H1 (cell line): Measurements from ENCODE around the gene KRT34. TPM values are rescaled to one million over a fixed set of nuclear protein-coding genes. Genes with fewer than 3 reads are reported as not detected.

Source experiments
- ATF2 ChIP-seq: IDR thresholded peaks from 2 replicates; pipeline ENCODE4 v1.6.1; 2012; ENCODE audit warnings: low read length, inconsistent platforms
- ATF3 ChIP-seq: IDR thresholded peaks from 2 replicates; pipeline ENCODE4 v1.6.1; 2011; ENCODE audit warnings: low read depth, mild to moderate bottlenecking, low read length; ENCODE audit not compliant: insufficient read depth
- CEBPB ChIP-seq: IDR thresholded peaks from 2 replicates; pipeline ENCODE4 v1.6.1; 2012; ENCODE audit warnings: low read depth, low read length
- CHD7 ChIP-seq: fragments of 300-600 bp; sonication (generic); IDR thresholded peaks from 2 replicates; pipeline ENCODE4 v1.7.1; 2012; ENCODE audit warnings: low read length, moderate library complexity, mild to moderate bottlenecking, inconsistent platforms; ENCODE audit not compliant: insufficient replicate concordance
- GABPA ChIP-seq: IDR thresholded peaks from 2 replicates; pipeline ENCODE4 v1.6.1; 2011; ENCODE audit warnings: mild to moderate bottlenecking, low read length, moderate library complexity, borderline replicate concordance; ENCODE audit not compliant: insufficient read depth
- HDAC6 ChIP-seq: IDR thresholded peaks from one replicate; pipeline ENCODE4 v1.7.1; 2012; ENCODE audit warnings: low read depth, mild to moderate bottlenecking, inconsistent platforms, low read length, moderate library complexity
- SIX5 ChIP-seq: IDR thresholded peaks from 2 replicates; pipeline ENCODE4 v1.6.1; 2011; ENCODE audit warnings: mild to moderate bottlenecking, low read depth, low read length
- SRF ChIP-seq: IDR thresholded peaks from 2 replicates; pipeline ENCODE4 v1.6.1; 2011; ENCODE audit warnings: mild to moderate bottlenecking, low read depth, low read length, moderate library complexity
- SUZ12 ChIP-seq: fragments of 200-600 bp; sonication (generic); IDR thresholded peaks from 2 replicates; pipeline ENCODE4 v1.6.1; 2012; ENCODE audit warnings: mild to moderate bottlenecking, inconsistent platforms, low read length, moderate library complexity, mixed read lengths
- TCF12 ChIP-seq: IDR thresholded peaks from 2 replicates; pipeline ENCODE4 v1.6.1; 2011; ENCODE audit warnings: low read depth, mild to moderate bottlenecking, low read length
- polyA plus RNA-seq, 7 experiments: library from polyadenylated mRNA; depleted of rRNA in 3 of 7; stranded (reverse) in 5 of 7; unstranded in 2 of 7; fragments of >200 nt in 5 of 7; fragments of 200-250 nt in 2 of 7; gene quantifications; 1 replicate in 5 of 7; 2 replicates in 1 of 7; 4 replicates in 1 of 7; pipeline versions ENCODE4 v1.2.1 to v1.2.3, GENCODE V29; 2011 to 2013; ENCODE audit warnings: missing spikeins in 2 of 7, mixed read lengths in 2 of 7
- total RNA-seq: library from RNA; stranded (reverse); fragmentation: NEBNext Ultra II Directional; extraction: Animal tissue kit (Norgen Biotek cat#: 25700); gene quantifications from 2 replicates; pipeline ENCODE4 v1.2.1, GENCODE V29; 2021

Gene KRT34
- total and polyA plus RNA-seq, 2 of the 8 experiments (the other 6 are each of a cell fraction or from before 2014, with no cell fraction given): not detected

GRCh38 chr17:41382394-41382793 lies 288 bp upstream of the KRT34 start (continued):
- TF ChIP-seq CHD7 (no peak), CEBPB (no peak), ATF3 (no peak), SRF (no peak), TCF12 (no peak), SUZ12 (no peak), GABPA (no peak), HDAC6 (no peak), ATF2 (no peak), SIX5 (no peak)
